GM04504 (cell line): ENCODE data around the gene PCNX4.
A peak's percentile ranks its signal among the peaks of the same experiment; 100 is the strongest.
"Not testable (repeated sequence)": the region's sequence is repeated elsewhere in the genome, so short reads cannot be mapped to it uniquely, and the experiment has no call there.

Experiments used
- DNase-seq: peaks from one replicate; pipeline ENCODE4 v3.0.0-alpha.2; 2012; ENCODE audit warnings: low read depth

The PCNX4 gene

GRCh38 chr14:60091550-60092525, at the start of gene PCNX4:
TSS of gene PCNX4 (plus strand) at chr14:60091923. CDS start at chr14:60107639, 15,716 bp downstream.
- peak; percentile 97 for DNase-seq

- DNase-seq, result not testable (repeated sequence)
Measured at GRCh38 chr14:60047976-60048375, 43.7 kb upstream of the PCNX4 start.

DNA sequence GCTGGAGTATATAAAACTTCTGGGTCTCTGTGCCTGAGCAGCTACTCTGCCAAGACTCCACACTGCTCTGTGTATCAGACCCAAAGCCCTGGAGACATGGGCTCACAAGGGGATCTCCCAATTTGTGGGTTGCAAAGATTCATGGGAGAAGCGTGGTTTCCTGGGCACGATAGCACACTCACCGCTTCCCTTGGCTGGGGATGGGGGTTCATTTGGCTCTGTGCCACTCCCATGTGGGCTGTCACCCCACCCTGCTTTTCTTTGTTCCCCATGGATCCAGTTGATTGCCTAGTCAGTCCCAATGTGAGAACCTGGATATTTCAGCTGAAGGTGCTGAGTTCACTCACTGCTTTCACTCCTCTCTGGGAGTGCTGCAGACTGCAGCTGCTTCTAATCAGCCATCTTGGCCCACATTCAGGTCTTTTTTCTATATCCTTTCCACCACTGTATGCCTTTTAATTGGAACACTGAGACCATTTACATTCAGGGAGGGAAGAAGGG, 40.0 kb upstream of the PCNX4 start:
- DNase-seq, result no peak

DNA sequence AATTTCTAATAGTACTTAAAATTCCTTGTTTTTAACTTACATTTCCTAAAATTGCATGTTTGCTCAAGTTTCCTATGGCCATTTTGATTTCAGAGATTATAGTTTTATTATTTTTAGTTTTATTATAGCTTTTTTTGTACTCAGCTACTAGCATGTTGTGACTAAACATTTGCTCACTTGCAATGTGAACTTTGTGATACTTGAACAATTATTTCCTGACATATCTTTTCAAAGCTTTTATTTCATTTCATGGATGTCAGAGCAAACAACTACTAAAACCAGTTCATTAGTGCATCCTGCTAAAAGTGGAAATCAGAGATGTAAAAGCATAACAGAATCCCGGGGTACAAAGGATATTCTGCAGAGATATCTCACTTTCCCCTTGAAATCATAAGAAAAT, 33.6 kb upstream of the PCNX4 start:
- DNase-seq, result no peak

DNA sequence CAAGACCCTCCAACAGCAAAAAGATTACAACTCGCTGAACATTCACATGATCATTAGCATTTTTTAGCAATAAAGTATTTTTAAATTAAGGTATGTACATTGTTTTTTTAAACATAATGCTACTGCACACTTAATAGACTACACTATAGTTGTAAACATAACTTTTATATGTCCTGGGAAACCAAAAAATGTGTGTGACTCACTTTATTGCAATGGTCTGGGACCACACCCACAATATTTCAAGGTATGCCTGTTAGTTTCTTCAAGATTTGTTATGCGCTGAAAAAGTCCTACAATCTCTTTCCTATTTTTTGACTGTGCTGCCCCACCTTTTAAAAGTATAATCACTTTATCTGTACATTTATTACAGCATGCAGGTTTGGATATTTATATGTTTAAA, 30.4 kb upstream of the PCNX4 start:
- DNase-seq, result no peak

GRCh38 chr14:60064491-60065072, 27.1 kb upstream of the PCNX4 start:
- DNase-seq, result no peak

- no peak for DNase-seq
Measured at GRCh38 chr14:60067882-60068281, 23.8 kb upstream of the PCNX4 start.

DNA sequence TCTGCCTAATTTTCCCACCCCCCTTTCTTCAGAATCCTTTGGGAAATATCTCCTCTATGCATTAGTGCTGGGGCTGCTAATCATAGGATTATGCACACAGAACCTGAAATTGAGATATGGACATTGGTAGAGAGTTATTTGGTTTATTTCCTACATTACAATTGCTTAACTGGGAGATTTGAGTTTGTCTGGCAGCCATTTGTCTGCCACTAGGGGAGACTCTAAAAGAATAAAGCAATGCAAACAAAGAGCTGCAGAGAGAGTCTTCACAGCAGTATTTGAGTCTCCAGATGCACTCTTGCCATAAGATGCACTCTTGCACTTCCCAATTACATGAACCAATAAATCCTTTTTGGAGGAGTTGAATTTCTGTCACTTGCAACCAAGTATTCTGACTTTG, 12.0 kb upstream of the PCNX4 start:
- no peak for DNase-seq

- no peak for DNase-seq
Measured at GRCh38 chr14:60085085-60085484, 6.6 kb upstream of the PCNX4 start.

DNA sequence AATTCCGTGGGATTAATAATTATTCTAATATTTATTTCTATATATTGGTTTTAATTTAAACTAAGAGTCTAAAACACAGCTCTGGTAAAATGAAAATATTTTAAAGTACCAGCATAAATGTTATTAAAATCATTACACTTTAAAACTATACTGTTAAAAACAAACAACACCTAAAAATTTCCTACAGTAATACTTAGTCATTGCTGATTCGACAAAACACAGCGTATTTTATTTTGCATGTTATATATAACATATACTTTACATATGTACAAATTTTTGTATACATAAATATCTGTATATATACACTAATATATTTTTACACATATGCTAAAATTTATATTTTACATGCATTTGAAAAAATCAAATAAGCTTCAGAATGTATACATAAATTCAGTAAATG, 6.0 kb upstream of the PCNX4 start:
- no peak for DNase-seq

GRCh38 chr14:60087668-60088067, 4.1 kb upstream of the PCNX4 start:
- no peak for DNase-seq

- DNase-seq, result no peak
Measured at GRCh38 chr14:60089221-60089620, 2.5 kb upstream of the PCNX4 start.

DNA sequence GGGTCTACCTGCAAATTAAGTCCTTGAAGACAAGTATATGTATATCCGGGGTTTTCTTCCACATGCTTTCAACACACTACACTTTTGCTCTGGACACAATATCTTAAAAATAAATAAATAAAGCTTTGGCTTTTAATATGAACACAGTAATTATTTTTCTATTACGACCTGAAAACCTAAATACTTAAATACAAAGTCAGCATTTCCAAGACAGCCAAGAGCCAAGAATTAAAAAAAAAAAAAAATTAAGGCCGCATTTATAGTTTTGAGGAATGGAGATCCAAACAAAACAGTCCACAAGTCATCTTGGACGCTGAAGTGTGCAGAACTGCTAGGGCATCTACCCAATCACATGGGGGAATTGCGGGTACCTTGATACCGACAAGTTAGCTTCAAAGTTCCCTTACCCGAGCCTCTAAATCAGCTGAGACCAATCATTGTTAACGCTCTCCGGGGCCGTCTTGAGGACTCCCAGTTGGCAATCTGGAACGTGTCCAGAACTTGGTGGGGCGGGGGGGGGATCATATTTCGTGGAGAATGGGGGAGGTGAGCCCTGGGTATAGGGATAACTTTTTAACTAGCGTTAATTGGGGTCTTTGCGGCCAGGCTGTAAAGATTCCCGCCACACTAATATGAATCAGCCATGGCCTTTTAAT, 731 bp upstream of the PCNX4 start:
- DNase-seq, result peak; percentile 46

GRCh38 chr14:60092526-60092920, 800 bp downstream of the PCNX4 start:
- DNase-seq, result no peak

DNA sequence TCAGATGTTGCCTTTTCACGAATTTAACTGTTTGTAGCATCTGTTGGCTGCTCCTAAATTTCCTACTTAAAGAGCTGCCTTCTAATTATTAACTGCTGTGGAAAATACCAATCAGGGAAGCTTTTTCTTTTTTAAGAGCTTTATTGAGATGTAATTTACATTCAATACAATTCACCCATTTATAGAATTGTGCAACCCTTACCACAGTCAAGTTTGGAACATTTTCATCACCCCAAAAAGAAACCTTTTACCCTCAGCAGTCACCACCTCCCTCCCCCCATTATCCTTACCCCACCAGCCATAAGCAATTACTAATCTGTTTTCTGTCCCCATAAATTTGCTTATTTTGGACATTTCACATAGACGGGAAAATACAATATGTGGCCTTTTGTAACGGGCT, 1.4 kb downstream of the PCNX4 start:
- DNase-seq, result no peak

GRCh38 chr14:60093606-60094005, 1.9 kb downstream of the PCNX4 start:
- DNase-seq, result no peak

GRCh38 chr14:60094306-60094897, 2.7 kb downstream of the PCNX4 start:
- no peak for DNase-seq

DNA sequence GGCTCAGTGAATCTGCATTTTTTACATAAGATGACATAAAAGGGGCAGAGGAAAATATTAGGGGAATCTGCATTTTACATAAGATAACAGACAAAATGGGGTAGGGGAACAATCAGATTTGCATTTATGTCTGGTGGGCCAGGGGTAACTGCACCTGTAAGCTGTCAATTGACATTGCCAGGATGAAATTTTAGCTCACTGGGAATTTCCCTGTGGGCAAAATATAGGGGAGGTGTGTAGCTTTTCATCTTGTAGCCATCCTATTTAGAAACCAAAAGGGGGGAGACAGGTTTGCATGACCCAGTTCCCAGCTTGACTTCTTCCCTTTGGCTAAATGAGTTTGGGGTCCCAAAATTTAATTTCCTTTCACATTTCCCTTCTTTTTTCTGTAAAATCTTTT, 3.5 kb downstream of the PCNX4 start:
- no peak for DNase-seq

- no peak for DNase-seq
Measured at GRCh38 chr14:60095781-60096450, 4.2 kb downstream of the PCNX4 start.

- DNase-seq, result no peak
Measured at GRCh38 chr14:60097974-60098373, 6.3 kb downstream of the PCNX4 start.

GRCh38 chr14:60099855-60100254, 8.1 kb downstream of the PCNX4 start:
- DNase-seq, result not testable (repeated sequence)

DNA sequence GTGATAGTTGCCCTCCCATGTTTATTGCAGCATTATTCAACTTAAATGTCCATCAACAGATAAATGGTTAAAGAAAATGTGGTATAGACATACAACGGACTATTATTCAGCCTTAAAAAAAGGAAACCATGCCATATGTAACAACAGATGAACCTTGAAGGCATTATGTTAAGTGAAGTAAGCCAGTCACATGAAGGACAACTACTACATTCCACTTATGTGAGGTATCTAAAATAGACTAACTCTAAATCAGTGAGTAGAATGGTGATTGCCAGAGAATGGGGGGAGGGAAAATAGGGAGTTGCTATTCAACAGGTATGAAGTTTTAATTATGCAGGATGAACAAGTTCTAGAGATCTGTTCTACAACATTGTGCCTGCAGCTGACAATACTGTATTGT, 10.1 kb downstream of the PCNX4 start:
- DNase-seq, result no peak
